HEK293 (cell line): ENCODE measurements around the gene RCAN2.
A peak's percentile ranks its signal among the peaks of the same experiment; 100 is the strongest.

Source experiments
- CTCF ChIA-PET: fragments of 350-600 bp; formaldehyde crosslinking; extraction: SDS; loops from one replicate; lab custom pipeline; 2021; ENCODE audit warnings: antibody characterized with exemption; lab: Yijun Ruan, JAX
- POLR2A ChIA-PET: fragments of 300-600 bp; formaldehyde crosslinking; extraction: SDS; loops from one replicate; lab custom pipeline; 2020; ENCODE audit warnings: antibody characterized with exemption, inconsistent platforms; lab: Yijun Ruan, JAX
- H3K27ac ChIP-seq: fragments of 200-500 bp; sonication (Bioruptor generic); 2 replicates; pipeline ENCODE4 v1.5.1; 2014; ENCODE audit warnings: low read depth, low read length, control low read depth, inconsistent platforms; ENCODE audit errors: extremely low read depth
- H3K36me3 ChIP-seq, 2 experiments: fragments of 200-500 bp in 1 of 2; sonication (Bioruptor generic) in 1 of 2; 1 replicate in 1 of 2; 2 replicates in 1 of 2; pipeline ENCODE4 v1.5.1; 2014 to 2017; ENCODE audit warnings: inconsistent platforms in 2 of 2, low read length in 2 of 2; ENCODE audit not compliant: control insufficient read depth in 2 of 2, insufficient read depth in 1 of 2
- H3K4me1 ChIP-seq: fragments of 200-500 bp; sonication (Bioruptor generic); 2 replicates; pipeline ENCODE4 v1.5.1; 2014; ENCODE audit warnings: mild to moderate bottlenecking, low read length, inconsistent platforms; ENCODE audit not compliant: control insufficient read depth, insufficient read depth
- H3K4me3 ChIP-seq: 2 replicates; pipeline ENCODE4 v1.5.1; 2011; ENCODE audit warnings: low read depth, mild to moderate bottlenecking, control low read depth, low read length, moderate library complexity
- H3K9me3 ChIP-seq: fragments of 200-500 bp; sonication (Bioruptor generic); 2 replicates; pipeline ENCODE4 v1.5.1; 2014; ENCODE audit warnings: low read depth, low read length, inconsistent platforms; ENCODE audit not compliant: control insufficient read depth, insufficient read depth
- EGR2 ChIP-seq: fragments of 450-650 bp; formaldehyde crosslinking; IDR thresholded peaks from 2 replicates; pipeline ENCODE4 v1.5.1; 2016; ENCODE audit warnings: low read depth, missing biosample characterization, missing genetic modification characterization
- GFI1B ChIP-seq: fragments of 450-650 bp; formaldehyde crosslinking; IDR thresholded peaks from 2 replicates; pipeline ENCODE4 v1.5.1; 2016; ENCODE audit warnings: missing biosample characterization, missing genetic modification characterization
- GLI4 ChIP-seq: fragments of 450-650 bp; formaldehyde crosslinking; IDR thresholded peaks from 2 replicates; pipeline ENCODE4 v1.5.1; 2016; ENCODE audit warnings: missing biosample characterization, missing genetic modification characterization
- MZF1 ChIP-seq: fragments of 450-650 bp; formaldehyde crosslinking; IDR thresholded peaks from 2 replicates; pipeline ENCODE4 v1.5.1; 2017; ENCODE audit warnings: missing biosample characterization, missing genetic modification characterization, borderline replicate concordance
- ZBTB20 ChIP-seq: fragments of 450-650 bp; formaldehyde crosslinking; IDR thresholded peaks from 2 replicates; pipeline ENCODE4 v1.5.1; 2016; ENCODE audit warnings: missing biosample characterization, missing genetic modification characterization
- ZFP69B ChIP-seq: fragments of 450-650 bp; formaldehyde crosslinking; IDR thresholded peaks from 2 replicates; pipeline ENCODE4 v1.5.1; 2016; ENCODE audit warnings: missing biosample characterization, missing genetic modification characterization
- ZNF10 ChIP-seq: fragments of 450-650 bp; formaldehyde crosslinking; IDR thresholded peaks from 2 replicates; pipeline ENCODE4 v1.5.1; 2017; ENCODE audit warnings: missing biosample characterization, missing genetic modification characterization
- ZNF175 ChIP-seq: fragments of 450-650 bp; formaldehyde crosslinking; IDR thresholded peaks from 2 replicates; pipeline ENCODE4 v1.5.1; 2016; ENCODE audit warnings: missing biosample characterization, missing genetic modification characterization
- ZNF433 ChIP-seq: fragments of 450-650 bp; formaldehyde crosslinking; IDR thresholded peaks from 2 replicates; pipeline ENCODE4 v1.5.1; 2016; ENCODE audit warnings: missing biosample characterization, missing genetic modification characterization, low read depth
- ZNF610 ChIP-seq: fragments of 450-650 bp; formaldehyde crosslinking; IDR thresholded peaks from 2 replicates; pipeline ENCODE4 v1.5.1; 2016; ENCODE audit warnings: missing biosample characterization, missing genetic modification characterization, borderline replicate concordance
- ZNF654 ChIP-seq: fragments of 450-650 bp; formaldehyde crosslinking; IDR thresholded peaks from 2 replicates; pipeline ENCODE4 v1.5.1; 2016; ENCODE audit warnings: low read depth, missing biosample characterization, missing genetic modification characterization
- ZNF660 ChIP-seq: fragments of 450-650 bp; IDR thresholded peaks from 2 replicates; pipeline ENCODE4 v1.5.1; 2018; ENCODE audit warnings: missing biosample characterization, mild to moderate bottlenecking, missing genetic modification characterization
- TF ChIP-seq, protein P1 (sequence below): fragments of 450-650 bp; formaldehyde crosslinking; IDR thresholded peaks from 2 replicates; pipeline ENCODE4 v1.5.1; 2017; ENCODE audit warnings: missing biosample characterization, missing genetic modification characterization
- TF ChIP-seq, protein P2 (sequence below): fragments of 450-650 bp; formaldehyde crosslinking; IDR thresholded peaks from 2 replicates; pipeline ENCODE4 v1.5.1; 2016; ENCODE audit warnings: missing biosample characterization, missing genetic modification characterization

Gene RCAN2

DNA sequence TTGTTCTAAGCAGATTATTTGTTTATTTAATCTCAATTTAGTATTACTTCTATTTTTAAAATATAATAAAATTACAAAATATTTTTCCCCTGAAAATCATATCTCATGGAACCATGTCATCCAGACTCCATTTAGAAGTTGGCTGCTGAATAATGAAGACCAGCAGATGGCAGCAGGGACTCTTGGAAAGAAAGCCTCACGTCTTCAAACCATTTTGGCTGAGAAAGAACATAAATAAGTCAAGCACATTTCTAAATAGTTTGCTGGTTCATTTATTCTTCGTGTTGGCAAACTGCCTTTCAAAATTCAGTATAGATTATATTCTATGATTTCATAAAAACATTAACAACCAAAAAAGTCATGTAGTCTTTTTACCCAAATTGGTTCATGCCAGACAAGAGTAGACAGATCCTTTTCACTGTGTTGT, 71.7 kb downstream of the RCAN2 start:
- TF ChIP-seq ZNF654 (tag by site-specific recombination) (peak; percentile 86), EGR2 (tag by site-specific recombination) (no peak), ZNF610 (tag by site-specific recombination) (no peak), MZF1 (tag by site-specific recombination) (no peak), GLI4 (tag by site-specific recombination) (no peak), ZNF660 (tag by site-specific recombination) (peak; percentile 68; the same call in 1 of the 2 replicates), GFI1B (no peak), ZNF433 (tag by site-specific recombination) (no peak), ZNF175 (tag by site-specific recombination) (no peak), ZBTB20 (tag by site-specific recombination) (no peak)
- TF ChIP-seq, protein P1, sequence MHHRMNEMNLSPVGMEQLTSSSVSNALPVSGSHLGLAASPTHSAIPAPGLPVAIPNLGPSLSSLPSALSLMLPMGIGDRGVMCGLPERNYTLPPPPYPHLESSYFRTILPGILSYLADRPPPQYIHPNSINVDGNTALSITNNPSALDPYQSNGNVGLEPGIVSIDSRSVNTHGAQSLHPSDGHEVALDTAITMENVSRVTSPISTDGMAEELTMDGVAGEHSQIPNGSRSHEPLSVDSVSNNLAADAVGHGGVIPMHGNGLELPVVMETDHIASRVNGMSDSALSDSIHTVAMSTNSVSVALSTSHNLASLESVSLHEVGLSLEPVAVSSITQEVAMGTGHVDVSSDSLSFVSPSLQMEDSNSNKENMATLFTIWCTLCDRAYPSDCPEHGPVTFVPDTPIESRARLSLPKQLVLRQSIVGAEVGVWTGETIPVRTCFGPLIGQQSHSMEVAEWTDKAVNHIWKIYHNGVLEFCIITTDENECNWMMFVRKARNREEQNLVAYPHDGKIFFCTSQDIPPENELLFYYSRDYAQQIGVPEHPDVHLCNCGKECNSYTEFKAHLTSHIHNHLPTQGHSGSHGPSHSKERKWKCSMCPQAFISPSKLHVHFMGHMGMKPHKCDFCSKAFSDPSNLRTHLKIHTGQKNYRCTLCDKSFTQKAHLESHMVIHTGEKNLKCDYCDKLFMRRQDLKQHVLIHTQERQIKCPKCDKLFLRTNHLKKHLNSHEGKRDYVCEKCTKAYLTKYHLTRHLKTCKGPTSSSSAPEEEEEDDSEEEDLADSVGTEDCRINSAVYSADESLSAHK, result no peak
- TF ChIP-seq, protein P2, sequence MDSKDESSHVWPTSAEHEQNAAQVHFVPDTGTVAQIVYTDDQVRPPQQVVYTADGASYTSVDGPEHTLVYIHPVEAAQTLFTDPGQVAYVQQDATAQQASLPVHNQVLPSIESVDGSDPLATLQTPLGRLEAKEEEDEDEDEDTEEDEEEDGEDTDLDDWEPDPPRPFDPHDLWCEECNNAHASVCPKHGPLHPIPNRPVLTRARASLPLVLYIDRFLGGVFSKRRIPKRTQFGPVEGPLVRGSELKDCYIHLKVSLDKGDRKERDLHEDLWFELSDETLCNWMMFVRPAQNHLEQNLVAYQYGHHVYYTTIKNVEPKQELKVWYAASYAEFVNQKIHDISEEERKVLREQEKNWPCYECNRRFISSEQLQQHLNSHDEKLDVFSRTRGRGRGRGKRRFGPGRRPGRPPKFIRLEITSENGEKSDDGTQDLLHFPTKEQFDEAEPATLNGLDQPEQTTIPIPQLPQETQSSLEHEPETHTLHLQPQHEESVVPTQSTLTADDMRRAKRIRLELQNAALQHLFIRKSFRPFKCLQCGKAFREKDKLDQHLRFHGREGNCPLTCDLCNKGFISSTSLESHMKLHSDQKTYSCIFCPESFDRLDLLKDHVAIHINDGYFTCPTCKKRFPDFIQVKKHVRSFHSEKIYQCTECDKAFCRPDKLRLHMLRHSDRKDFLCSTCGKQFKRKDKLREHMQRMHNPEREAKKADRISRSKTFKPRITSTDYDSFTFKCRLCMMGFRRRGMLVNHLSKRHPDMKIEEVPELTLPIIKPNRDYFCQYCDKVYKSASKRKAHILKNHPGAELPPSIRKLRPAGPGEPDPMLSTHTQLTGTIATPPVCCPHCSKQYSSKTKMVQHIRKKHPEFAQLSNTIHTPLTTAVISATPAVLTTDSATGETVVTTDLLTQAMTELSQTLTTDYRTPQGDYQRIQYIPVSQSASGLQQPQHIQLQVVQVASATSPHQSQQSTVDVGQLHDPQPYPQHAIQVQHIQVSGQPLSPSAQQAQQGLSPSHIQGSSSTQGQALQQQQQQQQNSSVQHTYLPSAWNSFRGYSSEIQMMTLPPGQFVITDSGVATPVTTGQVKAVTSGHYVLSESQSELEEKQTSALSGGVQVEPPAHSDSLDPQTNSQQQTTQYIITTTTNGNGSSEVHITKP (tag by site-specific recombination), result peak; percentile 69
- H3K9me3 ChIP-seq, result no peaks in the 10 kb centered on the region
- peaks cover 3% of the 10 kb centered on the region; the same call in 1 of the 2 replicates for H3K4me1 ChIP-seq
- POLR2A ChIA-PET, result interaction anchor here (0.7 kb wide), 1 partner anchor 284 kb away, joined by 4 read pairs; no protein-coding TSS in a partner anchor
- CTCF ChIA-PET, result interaction anchor here (0.5 to 2.4 kb wide), 28 partner anchors 9 to 1465 kb away, joined by 3 to 15 read pairs (median 3); partner anchors contain the start of gene RCAN2
- no peaks in the 10 kb centered on the region for H3K36me3 ChIP-seq
- no peak overlapping the region for H3K27ac ChIP-seq
- H3K4me3 ChIP-seq, result no peak overlapping the region

DNA sequence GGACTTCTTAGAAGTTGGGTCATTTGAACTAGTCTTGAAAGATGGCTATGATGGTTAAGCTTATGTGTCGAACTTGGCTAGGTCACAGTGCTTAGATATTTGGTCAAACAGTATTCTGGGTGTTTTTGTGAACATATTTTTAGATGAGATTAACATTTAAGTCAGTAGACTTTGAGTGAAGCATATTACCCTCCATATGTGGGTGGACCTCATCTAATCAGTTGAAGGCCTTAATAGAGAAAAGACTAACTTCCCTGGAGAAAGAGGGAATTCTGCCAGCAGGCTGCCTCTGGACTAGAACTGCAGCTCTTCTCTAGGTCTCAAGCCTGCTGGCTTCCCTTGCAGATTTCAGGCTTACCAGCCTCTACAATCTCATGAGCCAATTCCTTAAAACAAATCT, 76.9 kb downstream of the RCAN2 start:
- CTCF ChIA-PET, result interaction anchor here (0.7 to 1.8 kb wide), 3 partner anchors 23 to 1939 kb away, joined by 3 to 11 read pairs (median 3); no protein-coding TSS in a partner anchor
- H3K36me3 ChIP-seq, result no peaks in the 10 kb centered on the region
- POLR2A ChIA-PET, result no interaction called here
- no peaks in the 10 kb centered on the region for H3K4me1 ChIP-seq
- no peak overlapping the region for H3K4me3 ChIP-seq
- no peaks in the 10 kb centered on the region for H3K9me3 ChIP-seq
- TF ChIP-seq ZBTB20 (tag by site-specific recombination) (no peak), ZNF10 (tag by site-specific recombination) (peak; percentile 81)
- no peak overlapping the region for H3K27ac ChIP-seq

DNA sequence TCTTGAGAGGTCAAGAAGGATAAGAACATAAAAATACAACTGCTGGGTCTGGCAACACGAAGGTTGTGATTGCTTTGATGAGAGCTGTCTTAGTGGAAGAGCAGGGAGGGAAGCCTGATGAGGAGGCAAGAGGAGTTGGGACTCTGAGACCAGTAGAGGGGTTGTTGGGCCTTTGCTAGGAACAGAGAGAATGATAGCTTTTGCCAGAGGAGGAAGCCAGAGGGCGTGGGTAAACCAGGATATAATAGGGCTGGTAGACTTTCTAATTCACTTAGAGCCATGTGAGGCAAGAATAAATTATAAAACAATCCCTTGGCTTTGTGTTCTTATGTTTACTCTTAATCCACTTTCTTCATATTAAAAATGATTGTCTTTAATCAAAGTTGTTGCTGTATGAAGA, 78.6 kb downstream of the RCAN2 start:
- Histone ChIP-seq H3K4me3 (no peak overlapping the region), H3K36me3 (no peaks in the 10 kb centered on the region), H3K27ac (no peak overlapping the region), H3K4me1 (no peaks in the 10 kb centered on the region), H3K9me3 (no peaks in the 10 kb centered on the region)
- POLR2A ChIA-PET, result no interaction called here
- TF ChIP-seq ZFP69B (tag by site-specific recombination), result no peak
- CTCF ChIA-PET, result interaction anchor here (0.6 to 1.5 kb wide), 8 partner anchors 25 to 482 kb away, joined by 3 to 6 read pairs (median 4); no protein-coding TSS in a partner anchor
